AG20443 (cell line): ENCODE data around the gene ITPA.

ENCODE experiments used
- DNase-seq: peaks from one replicate; pipeline ENCODE4 v3.0.0; 2012; ENCODE audit warnings: low spot score, mixed read lengths

ITPA gene

DNA sequence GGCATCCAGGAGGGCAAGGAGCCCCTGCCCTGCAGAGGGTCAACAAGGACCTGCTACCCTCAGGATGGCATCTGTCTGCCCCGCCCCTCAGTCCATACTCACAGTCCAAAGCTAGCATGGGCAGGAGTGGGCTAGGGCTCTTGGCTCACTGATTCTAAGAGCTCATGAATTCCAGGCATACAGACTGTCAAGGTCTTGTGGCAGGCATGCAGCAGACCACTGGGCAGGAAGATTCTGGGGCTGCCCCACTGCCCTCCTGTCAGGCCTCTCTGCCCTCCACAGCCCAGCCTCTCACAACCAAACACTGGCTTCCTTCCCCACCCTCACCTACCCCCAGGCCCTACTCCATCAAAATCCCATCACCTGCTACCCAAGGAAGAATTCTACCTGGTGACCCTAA is 35.3 kb downstream of the ITPA start:
- no peak for DNase-seq

DNA sequence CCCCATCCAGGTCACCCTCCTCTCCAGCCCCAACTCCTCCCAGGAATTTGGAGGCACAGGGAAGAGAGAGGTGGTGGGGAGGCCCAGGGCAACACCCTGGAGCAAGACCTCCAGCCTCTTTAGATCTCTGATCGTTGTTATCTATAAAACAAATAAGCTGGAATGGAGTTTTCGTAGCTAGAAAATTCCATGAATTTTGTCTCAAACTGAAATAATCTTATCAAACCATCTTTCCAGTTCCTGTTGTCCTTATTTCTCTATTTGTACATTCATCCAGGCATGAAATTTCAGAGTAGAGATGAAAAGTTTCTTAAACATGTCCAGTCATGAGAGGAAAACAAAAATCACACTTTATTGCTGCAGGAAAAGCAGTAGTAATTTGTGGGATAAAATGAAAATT is 35.9 kb downstream of the ITPA start:
- no peak for DNase-seq

DNA sequence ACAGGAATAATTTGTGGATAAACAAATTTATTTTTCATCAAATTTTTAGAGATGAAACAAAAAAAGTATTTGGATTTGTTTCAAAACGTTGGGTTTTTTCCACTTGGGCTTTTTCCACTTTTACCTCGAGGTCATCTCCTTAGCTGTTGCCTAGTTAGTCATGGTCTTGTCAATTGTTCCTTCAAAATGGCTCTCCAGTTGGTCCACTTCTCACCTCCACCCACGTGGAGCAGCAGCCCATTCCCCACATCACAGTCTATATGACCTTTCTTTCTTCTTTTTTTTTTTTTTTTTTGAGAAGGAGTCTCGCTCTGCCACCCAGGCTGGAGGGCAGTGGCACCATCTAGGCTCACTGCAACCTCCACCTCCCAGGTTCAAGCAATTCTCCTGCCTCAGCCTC is 36.4 kb downstream of the ITPA start:
- DNase-seq: no peak

DNA sequence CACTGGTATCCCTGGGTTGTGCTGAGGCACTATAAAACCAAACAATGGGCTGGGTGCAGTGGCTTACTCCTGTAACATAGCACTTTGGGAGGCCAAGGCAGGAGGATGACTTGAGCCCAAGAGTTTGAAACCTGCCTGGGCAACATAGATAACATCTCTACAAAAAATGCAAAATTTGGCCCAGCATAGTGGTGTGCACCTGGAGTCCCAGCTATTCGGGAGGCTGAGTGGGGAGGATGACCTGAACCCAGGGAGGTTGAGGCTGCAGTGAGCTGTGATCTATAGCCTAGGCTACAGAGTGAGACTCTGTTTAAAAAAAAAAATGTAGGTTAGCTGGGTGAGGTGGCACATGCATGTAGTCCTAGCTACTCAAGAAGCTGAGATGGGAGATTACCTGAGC is 37.4 kb downstream of the ITPA start:
- no peak for DNase-seq

DNA sequence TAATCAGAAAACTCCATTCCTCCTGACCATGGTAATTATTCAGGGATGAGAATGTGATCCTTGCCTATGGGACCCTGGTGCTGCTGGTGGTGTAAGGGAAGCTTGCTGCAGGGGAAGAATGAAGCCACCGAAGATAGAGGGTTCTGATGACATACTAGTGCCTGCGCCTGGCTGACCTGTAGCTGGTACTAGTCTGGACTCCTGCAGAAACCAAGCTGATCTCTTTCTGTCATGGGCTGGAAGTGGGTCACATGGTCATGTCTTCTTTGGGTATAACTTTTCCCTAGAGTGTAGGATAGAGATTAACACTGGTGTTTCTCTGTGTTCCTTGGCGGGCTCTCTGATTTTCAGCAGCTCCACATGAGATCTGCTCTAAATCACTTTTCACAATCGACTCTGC is 38.3 kb downstream of the ITPA start:
- no peak for DNase-seq

DNA sequence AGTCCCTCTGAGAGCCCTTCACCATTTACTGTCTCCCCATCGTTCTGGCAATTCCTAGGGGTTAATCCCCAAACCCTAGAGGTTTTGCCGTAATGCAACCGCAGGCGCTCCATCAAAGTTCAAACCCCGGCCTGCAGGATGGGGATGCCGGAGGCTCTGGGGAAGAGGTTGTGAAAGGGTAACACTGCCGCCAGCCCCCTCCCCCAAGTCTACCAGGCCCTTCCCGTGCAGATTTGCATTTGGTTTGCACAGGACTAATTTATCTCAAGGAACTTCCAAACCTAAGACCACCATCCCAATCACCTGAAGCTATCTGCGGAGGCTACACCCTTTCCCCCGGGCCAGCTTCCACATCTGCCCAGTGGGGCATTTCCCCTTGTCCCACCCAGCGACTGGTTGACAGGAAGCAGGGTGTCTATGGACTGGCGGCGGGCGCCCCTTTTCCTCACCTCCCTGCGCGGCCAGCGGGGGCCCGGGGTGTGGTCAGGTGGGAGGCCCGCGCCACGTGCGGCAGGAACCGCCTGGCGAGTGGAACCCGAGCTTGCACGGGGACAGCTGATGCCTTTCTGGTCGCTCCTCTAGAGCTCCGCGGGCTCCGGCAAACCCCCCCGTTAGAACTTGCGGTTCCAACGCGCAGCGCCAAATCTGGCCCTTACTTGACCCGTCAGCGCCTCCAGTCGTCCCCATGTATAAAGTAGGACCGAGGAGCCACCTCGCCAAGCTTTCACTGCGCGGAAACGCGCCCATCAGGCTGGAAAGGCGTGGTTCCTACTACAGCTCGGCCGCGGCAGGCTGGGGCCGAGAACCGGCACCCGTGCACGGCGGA is 39.1 kb downstream of the ITPA start:
- peak; percentile 65 for DNase-seq

DNA sequence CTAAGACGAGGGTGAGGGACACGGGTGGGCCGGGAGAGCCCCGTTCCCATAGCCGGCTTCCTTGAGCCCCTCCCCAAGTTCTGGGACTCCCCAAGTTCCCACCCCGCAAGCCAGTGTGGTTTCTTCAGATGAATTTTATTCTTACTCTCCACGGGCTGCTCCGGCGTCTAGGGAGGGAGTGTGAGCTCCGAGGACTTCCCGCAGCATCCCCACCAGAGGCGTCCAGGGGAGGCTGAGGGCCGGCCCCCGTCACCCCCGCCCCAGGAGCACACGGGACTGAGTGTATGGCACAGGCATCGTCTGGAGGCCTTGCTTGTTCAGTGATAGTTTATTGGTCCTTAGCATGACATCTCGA is 39.7 kb downstream of the ITPA start:
- peak; percentile 36 for DNase-seq

DNA sequence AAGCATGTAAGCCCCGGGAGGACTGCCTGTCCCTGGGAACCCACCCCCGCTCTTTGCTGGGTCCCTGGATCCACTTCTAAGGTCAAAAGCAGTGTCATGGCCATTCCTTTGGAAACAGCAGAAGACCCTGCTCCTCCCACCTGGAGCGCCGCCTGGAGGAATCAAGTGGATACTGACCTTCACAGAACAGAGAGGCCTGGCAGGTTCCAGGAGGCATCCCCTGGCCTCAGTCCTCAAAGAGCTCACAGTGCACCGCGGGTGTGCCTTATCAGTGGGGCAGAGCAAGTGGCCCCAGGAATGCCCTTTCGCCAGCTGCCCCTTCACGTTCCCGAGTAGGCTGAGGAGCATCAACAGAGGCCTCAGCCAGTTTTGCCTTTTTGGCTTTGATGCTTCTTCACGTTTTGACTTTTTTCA is 40.8 kb downstream of the ITPA start:
- no peak for DNase-seq

DNA sequence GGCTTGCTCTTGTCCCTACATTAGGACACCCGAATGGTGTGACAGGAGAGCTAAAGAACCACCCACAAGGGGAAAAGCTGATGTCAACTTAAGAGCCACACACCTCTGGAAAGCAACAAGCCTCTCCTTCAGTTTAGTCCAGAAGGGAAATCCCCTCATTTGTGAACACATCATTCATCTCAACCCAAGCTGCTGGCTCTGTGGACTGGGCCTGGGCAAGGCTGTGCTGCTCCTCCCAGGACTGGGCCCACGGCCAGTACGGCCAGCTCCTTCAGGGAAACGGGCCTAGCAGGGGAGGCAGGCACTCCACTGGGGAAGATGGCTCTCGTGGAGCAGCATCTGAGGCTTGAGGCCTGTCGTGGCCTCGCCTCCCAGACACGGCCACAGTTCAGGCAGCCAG is 42.5 kb downstream of the ITPA start:
- peak; percentile 64 for DNase-seq

DNA sequence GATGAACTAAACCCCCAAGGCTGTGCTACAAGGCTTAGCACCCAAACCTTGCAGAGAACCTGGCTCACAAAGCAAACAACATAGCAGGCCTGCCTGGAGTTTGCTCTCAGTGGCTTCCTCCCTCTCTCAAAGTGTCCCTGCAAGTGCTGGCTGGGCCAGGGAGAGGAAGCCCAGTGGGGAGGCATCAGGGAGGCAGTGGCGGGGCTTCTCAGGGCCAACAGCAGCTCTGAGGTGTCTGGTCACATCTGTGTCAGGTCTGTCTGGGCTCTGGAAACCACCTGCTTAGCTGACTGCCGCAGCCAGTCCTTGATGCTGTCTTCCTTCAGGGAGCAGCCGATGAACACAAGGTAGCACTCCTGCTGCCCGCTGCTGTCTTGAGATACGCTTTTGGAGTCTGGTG is 46.4 kb downstream of the ITPA start:
- DNase-seq: no peak

DNA sequence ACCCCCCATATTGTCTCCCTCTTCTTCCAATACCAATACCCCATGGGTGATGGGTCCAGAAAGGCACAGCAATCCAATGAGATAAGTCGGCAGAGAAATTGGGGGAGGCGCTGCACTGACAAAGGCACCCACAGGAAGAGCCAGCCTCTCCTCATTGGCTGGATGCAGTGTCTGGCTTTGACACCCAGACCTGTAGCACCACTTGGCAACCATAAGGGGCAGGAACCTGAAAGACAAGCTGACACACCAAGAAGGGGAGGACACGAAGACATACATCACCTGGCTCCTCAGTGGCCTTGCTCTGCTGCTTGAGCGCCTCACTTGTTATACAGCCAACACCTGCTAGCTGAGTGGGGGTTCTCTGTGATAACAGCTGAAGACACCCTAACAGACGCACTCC is 49.1 kb downstream of the ITPA start:
- DNase-seq: no peak

DNA sequence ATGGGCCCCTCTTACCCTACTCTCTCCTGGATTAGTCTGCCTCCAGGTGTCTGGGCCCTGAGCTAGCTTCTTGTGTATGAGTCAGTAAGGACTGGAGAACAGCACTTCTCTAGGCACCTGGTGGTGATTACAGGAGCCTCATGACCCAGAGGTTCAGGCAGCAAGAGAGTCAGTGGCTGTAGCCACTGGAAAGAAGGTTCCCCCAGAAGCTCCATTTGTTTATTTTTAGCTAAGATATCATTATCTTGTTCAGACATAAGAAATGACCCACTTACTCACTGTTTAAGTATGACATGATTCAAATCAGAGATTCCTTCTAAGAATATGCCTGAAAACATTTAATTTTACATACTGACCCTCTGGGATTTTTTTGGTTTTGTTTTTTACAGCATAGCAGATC is 53.3 kb downstream of the ITPA start:
- DNase-seq: no peak

DNA sequence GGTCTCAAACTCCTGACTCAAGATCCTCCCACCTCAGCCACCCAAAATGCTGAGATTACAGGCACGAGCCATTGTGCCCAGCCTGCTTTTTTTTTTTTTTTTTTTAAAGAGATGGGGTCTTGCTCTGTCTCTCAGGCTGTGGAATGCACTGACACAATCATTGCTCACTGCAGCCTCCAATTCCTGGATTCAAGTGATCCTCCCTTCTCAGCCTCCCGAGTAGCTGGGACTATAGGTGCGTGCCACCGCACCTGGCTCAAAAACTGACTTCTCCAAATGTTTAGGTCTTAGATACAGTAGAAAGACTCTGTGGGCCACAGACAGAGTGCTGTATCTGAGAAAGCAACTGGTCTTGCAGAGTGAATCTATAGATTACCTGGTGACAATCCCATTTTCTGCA is 60.8 kb downstream of the ITPA start:
- no peak for DNase-seq

DNA sequence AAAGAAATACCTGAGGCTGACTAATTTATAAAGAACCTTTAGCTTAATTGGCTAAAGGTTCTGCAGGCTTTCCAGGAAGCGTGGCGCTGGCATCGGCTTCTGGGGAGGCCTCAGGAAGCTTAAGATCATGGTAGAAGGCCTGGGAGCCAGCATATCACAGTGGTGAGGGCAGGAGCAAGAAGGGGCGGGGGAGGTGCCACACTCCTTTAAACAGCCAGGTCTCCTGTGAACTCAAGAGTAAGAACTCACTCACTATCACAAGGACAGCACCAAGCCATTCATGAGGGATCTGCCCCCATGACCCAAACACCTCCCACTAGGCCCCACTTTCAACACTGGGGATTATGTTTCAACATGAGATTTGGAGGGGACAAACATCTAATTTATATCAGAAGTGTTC is 64.1 kb downstream of the ITPA start:
- no peak for DNase-seq
